Lung microvascular endothelial cell (primary cell): ENCODE measurements around the gene TOB1. TPM values are rescaled to one million over a fixed set of nuclear protein-coding genes. Genes with fewer than 3 reads are reported as not detected.

Experiments used
- DNase-seq, 2 donors: peaks; one replicate each; pipeline versions ENCODE4 v3.0.0 to v3.0.0-alpha.2; 2010; ENCODE audit warnings: low read depth in 2 of 2
- total RNA-seq: library from RNA; depleted of rRNA; stranded (reverse); fragments of >200 nt; gene quantifications from 2 replicates; pipeline ENCODE4 v1.2.1, GENCODE V29; 2014

TOB1 gene
- total RNA-seq, 1 donor from 2014 or later: 3.4 TPM

DNA sequence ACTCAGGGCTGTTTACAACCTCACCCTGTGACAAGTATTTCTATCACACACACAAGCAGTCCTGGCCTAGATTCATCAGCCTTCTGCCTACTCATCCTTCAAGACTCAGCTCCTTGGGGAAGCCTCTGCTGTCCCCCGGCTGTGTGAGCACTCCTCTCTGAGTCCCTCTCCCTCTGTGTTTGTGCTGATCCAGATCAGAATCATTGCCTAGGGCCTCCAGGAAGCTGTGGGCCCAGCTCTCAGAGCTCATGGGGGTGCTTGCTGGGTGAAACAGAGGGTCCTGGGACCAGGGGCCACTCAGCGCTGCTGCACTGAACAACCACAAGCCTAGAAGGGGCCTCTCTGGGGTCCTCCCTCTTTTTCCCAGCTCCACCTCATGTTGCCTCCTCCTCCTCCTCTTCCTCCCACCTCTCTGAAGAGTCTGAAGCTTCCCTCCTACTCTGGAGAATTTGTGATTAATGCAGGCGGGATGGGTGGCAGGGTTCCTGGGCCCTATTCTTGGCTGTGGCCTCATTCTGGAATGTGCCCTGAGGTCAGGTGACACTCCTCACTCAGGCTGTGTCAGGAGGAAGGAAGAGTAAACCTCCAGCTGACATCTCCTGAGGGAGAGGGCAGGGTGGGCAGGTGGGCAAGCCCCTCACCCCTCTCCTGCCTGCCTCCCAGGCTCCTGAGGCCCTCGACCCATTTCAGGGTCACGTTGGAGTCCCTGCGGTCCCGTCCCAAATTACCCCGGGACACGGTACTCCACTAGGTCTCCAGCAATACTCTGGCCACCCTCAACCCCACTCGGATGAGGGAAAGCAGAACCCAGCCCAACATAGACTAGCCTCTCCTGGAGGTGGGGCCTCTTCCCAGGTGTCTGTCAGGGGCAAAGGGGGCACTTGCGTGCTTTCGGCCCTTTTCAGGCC lies 20.7 kb downstream of the TOB1 start:
- DNase-seq: no peak

DNA sequence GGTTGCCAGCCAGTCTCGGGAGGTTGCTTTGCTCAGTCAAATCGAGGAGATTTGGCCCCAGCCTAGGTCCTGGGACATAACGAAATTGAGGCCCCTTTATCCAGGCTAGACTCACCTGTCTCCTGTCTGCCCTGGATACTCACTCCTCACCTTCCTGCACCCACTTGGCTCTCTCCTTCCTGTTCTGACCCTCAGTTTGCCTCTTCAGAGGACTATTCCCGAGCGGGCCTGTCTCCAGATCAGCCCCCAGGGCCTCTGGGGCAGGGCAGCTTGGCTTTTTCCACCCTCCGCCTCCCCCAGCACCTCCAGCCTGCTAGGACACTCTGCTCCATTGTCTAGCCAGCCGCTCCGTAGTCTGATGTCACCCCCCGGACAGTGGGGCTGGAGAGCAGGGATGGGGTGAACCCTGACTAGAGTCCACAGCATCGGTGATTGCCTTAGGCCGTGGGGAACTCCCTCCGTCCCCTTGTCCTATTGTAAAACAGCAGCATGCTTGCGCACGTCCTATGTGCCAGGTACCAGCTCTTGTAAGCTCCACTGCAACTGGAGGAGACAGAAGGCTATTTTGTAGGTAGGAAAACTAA lies 21.9 kb downstream of the TOB1 start:
- DNase-seq: no peak

GRCh38 chr17:50843150-50843905 lies 22.8 kb downstream of the TOB1 start:
- no peak for DNase-seq

- DNase-seq: no peak
Measured at GRCh38 chr17:50842506-50843149, 23.5 kb downstream of the TOB1 start.

- DNase-seq: peak; percentile 57 to 76
Measured at GRCh38 chr17:50841949-50842354, 24.2 kb downstream of the TOB1 start.

- no peak for DNase-seq
Measured at GRCh38 chr17:50841277-50841948, 24.7 kb downstream of the TOB1 start.

GRCh38 chr17:50840311-50840851 lies 25.8 kb downstream of the TOB1 start:
- no peak for DNase-seq

- no peak for DNase-seq
Measured at GRCh38 chr17:50839591-50840310, 26.4 kb downstream of the TOB1 start.

GRCh38 chr17:50837980-50838954 lies 27.9 kb downstream of the TOB1 start:
- DNase-seq: no peak

DNA sequence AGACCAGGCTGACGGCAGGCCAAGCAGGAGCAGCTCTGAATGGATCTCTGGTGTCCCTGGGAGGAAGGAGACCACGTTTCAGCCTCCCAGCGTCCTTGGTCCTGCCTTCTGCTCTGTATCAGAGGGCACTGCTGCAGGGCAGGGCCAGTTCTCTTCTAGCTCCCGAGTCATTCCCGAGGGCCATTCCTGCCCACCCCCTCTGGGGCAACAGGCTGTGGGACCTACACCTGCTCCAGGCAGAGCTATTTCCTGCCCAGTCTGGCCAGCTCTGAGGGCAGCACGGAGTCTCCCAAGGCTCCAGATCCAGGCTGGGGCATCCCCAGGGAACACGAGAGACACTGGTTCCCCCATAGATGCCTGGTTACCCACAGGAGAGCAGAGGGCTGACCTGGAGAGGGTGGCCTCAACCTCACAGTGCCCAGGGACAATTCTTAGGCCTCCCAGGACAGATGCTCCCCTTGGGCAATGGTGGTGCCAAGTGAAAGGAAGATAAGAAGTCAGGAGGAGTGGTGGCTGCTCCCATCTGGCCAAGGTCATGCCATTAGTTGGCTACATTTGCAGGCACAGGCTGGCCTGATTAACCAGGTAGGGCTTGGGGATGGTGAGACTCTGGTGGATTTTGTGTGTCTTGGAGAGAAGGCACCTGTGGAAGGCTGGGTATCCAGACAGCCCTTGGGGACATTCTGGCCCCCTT lies 28.7 kb downstream of the TOB1 start:
- DNase-seq: no peak

GRCh38 chr17:50836826-50837225 lies 29.3 kb downstream of the TOB1 start:
- DNase-seq: no peak

DNA sequence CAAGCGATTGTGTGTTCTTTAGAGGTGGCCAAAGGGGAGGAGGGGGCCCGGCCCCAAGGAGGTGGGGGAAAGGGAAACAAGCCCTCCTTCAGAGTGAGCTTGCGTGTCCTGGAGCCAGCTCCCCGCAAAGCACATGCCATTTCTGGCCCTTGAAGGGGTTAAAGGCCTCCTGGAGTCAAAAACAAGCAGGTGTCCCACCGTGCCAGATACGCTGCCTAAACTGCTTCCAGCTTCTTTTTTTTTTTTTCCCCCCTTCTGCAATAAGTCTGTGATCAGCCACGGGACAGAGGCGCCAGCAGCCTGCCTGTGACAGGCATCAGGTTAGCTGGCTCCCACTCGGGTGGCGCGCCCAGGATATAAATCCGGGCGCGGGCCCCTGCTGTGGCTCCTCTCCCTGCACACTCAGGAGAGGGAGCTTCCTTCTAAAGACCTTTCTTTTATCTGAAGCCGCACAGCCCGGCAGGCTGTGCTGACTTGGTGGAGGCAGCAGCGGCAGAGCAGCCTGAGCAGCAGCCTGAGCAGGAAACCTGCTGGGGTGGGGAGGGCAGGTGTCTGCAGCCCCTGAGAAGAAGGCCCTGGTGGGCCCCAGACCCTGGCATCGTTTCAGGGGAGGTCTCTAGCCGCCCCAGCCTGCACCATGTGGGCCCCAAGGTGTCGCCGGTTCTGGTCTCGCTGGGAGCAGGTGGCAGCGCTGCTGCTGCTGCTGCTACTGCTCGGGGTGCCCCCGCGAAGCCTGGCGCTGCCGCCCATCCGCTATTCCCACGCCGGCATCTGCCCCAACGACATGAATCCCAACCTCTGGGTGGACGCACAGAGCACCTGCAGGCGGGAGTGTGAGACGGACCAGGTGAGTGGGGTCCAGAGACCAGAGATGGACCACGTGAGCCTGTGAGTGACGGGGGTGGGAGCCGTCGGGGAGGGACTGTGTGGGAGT lies 30.6 kb downstream of the TOB1 start, which contains the start of gene WFIKKN2:
Gene WFIKKN2 (plus strand): TSS at position 286 of the 934 bp plus-strand sequence. CDS start 352 bp downstream, at position 638.
- no peak for DNase-seq

GRCh38 chr17:50834429-50835300 lies 31.5 kb downstream of the TOB1 start:
- peak in 1 of 2 donors; percentile 33 for DNase-seq

GRCh38 chr17:50833510-50834428 lies 32.4 kb downstream of the TOB1 start:
- no peak for DNase-seq

GRCh38 chr17:50832864-50833381 lies 33.2 kb downstream of the TOB1 start:
- no peak for DNase-seq
